ENCODE measurements around the gene LIN28A.
"Not testable (repeated sequence)": the region's sequence is repeated elsewhere in the genome, so short reads cannot be mapped to it uniquely, and the experiment has no call there.

LIN28A gene

DNA sequence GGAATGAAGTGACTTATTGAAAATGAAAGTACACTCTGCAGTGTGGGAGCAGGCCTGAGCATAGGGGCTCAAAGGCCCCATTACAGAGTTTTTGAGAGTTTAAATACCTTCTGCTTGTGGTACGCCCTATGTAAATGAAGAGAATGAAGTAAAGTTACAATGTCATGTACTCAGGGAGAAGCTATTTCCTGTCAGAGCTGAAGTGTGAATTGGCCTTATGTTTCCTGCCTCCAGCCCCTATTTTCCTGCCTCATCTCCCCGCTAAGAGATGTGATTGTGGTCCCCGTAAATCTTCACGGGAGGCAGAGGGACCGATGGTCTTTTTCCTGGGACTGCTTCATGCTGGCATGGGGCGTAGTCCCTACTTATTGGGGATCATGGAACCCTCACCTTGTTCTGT is 35.5 kb upstream of the LIN28A start:
- DNase-seq (ENCODE audit: insufficient read length, low spot score) (no peak), FAIRE-seq (no peak)
- no peak for TF ChIP-seq CTCF (IDR thresholded peaks at IDR 0.05; ENCODE audit: insufficient read depth, missing control alignments)

DNA sequence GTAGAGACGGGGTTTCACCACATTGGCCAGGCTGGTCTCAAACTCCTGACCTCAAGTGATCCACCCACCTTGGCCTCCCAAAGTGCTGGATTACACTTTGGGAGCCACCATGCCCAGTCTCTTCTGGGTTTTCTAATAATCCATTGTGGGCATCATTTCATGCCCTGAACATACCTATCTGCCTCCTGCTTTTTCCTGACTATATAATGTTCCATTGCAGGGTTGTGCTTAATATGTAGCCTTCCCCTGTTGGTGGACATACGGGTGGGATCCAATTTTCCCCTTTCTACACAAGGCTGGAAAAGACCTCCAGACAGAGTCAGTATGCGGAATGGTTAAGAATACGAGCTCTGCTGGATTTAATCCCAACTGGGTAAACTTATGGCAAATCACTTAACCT is 34.6 kb upstream of the LIN28A start:
- FAIRE-seq = no peak
- TF ChIP-seq CTCF (IDR thresholded peaks at IDR 0.05; ENCODE audit: insufficient read depth, missing control alignments) = no peak
- no peak for DNase-seq (ENCODE audit: insufficient read length, low spot score)

DNA sequence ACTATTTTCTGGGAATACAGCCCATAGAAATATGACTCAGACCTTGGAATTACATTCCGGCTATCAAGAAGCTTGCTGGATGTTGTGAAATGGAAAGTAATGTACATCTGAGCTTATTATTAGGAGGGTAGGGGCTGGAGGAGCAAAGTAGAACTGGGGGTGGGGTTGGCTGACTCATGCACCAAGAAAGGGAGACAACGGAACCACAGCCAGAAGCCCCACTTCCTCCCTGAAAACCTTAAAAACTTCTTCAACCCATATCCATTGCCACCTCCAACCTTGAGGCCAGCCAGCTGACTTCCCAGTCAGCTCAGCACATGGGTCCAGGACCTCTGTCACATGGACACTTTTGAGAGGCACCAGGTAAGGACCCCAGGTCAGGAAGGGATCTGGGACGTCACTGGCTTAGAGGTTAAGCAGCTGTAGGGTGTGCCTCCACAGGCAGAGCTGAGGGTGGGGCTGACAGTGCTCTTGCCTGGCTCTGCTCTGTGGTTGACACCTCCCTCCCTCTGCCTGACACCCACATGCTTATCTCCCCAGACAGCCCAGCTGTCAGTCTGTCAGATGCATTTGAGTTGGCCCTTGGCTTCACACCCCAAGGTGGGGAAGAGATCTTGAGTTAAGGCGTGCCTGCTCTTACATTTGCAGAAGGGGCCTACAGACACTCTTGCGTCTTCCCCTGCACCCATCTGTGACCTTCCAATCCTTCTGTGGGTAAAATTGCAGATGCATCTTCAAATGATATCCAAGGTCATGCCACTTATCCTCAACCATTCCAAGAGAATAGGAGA is 32.3 kb upstream of the LIN28A start:
- DNase-seq (ENCODE audit: insufficient read length, low spot score) = no peak
- TF ChIP-seq CTCF (IDR thresholded peaks at IDR 0.05; ENCODE audit: insufficient read depth, missing control alignments) = no peak
- no peak for FAIRE-seq

- TF ChIP-seq CTCF (IDR thresholded peaks at IDR 0.05; ENCODE audit: insufficient read depth, missing control alignments) = no peak
- DNase-seq (ENCODE audit: insufficient read length, low spot score) = no peak
- no peak for FAIRE-seq
Observed at GRCh38 chr1:26378879-26379251, 31.8 kb upstream of the LIN28A start.

DNA sequence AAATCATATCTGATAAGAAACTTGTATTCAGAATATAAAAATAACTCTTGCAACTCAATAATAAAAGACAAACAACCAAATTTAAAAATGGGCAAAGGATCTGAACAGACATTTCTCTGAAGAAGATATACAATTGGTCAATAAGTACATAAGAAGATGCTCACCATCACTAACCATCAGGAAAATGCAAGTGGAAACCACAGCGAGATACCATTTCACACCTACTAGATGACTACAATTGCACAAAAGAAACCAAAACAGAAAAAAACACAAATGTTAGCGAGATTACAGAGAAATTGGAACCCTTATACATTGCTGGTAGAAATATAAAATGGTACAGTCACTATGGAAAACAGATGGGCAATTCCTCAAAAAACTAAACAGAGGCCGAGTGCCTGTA is 26.5 kb upstream of the LIN28A start:
- DNase-seq (ENCODE audit: insufficient read length, low spot score) (no peak), FAIRE-seq (no peak)
- TF ChIP-seq CTCF (IDR thresholded peaks at IDR 0.05; ENCODE audit: insufficient read depth, missing control alignments) = no peak

DNA sequence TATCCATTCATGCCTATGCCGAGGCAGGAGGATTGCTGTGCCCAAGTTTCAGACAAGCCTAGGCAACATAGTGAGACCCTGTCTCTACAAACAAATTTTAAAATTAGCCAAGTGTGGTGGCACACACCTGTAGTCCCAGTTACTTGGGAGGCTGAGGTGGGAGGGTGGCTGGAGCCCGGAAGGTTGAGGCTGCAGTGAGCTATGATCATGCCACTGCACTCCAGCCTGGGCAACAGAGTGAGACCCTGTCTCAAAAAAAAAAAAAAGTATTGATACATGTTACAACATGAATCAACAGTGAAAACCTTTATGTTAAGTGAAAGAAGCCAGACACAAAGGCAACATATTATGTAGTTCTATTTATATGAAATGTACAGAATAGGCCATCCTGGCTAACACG is 25.6 kb upstream of the LIN28A start:
- not testable (repeated sequence) for DNase-seq (ENCODE audit: insufficient read length, low spot score); FAIRE-seq

GRCh38 chr1:26387447-26387846 is 23.2 kb upstream of the LIN28A start:
- TF ChIP-seq CTCF (IDR thresholded peaks at IDR 0.05; ENCODE audit: insufficient read depth, missing control alignments) = no peak
- DNase-seq (ENCODE audit: insufficient read length, low spot score) (no peak), FAIRE-seq (no peak)
